Activated T-cell treated with anti-CD3 and anti-CD28 coated beads for 1 hour (primary cell): ENCODE measurements around the gene PPP4R2.
"Not testable (repeated sequence)": the region's sequence is repeated elsewhere in the genome, so short reads cannot be mapped to it uniquely, and the experiment has no call there.

ENCODE experiments used
- DNase-seq: peaks from one replicate; pipeline ENCODE4 v3.0.0-alpha.2; 2020; ENCODE audit warnings: low read depth

PPP4R2 gene

DNA sequence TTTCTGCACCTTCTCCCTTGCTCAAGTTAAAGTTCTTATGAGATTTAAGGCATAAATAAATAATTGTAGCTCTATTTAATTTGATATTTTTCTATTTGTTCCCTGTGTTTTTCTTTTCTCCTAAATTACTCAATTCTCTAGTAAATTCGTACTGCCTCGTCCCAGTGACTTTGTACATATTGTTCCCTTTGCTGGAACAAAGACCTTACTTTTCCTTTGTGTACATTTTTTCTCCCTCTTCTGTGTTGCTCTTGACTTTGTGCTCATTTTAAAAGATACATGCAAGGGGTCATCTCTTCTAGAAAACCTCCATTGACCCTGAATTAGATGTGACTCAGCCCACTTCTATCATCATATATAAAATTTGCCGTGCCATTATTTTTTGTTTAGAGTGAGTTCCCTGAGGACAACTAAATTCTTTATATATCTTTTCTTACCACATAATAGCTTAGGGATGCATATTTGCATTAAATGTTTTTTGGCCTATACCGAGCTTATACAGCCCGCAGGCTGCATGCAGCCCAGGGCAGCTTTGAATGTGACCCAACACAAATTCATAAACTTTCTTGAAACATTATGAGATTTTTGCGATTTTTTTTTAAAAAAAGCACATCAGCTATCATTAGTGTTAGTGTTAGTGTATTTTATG is 29.6 kb downstream of the PPP4R2 start:
- no peak for DNase-seq

DNA sequence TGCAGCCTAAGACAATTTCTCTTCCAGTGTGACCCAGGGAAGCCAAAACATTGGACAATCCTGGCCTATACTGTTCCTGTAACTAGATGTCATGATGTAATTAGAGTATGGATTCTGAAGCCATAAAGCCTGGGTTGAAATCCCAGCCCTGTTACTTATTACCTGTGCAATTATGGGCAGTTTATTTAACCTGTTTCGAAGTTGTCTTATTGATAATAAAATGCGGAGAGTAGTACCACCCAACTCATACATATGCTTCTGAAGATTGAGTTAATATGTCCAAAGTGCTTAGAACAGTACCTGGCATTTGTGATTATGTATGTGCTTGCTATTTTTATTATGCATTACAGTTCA is 30.1 kb downstream of the PPP4R2 start:
- no peak for DNase-seq

DNA sequence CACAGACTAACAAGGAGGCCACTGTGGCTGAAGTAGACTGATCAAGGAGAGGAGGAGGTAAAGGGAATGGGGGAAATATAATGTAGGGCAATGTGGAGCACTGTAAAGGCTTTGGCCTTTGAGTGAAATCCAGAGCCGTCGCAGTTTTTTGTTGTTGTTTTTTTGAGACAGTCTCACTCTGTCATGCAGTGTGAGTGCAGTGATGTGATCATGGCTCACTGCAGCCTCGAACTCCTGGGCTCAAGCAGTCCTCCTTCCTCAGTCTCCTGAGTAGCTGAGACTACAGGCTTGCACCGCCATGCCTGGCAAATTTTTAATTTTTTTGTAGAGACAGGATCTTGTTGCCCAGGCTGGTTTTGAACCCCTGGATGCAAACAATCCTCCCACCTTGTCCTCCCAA is 32.2 kb downstream of the PPP4R2 start:
- no peak for DNase-seq

DNA sequence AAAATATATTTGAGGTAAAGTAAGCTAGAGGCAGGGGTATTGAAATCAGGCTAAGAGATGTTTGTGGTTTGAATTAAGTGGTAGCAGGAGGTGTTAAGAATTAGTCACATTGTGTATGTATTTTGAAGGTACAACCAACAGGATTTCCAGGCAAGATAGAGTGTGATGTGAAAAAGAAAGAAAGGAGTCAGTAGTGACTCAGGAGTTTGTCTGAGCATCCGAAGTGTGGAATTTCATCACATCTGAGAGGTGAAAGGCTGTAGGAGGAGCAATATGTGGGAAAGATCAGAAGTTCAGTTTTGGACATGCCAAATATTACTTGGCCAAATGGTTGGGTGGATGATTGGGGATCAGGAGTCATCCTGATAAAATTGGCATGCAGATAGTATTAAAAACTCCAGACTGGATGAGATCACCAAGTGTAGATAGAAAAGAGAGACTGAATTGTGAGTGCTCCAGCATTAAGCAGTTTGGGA is 32.7 kb downstream of the PPP4R2 start:
- DNase-seq, result no peak

DNA sequence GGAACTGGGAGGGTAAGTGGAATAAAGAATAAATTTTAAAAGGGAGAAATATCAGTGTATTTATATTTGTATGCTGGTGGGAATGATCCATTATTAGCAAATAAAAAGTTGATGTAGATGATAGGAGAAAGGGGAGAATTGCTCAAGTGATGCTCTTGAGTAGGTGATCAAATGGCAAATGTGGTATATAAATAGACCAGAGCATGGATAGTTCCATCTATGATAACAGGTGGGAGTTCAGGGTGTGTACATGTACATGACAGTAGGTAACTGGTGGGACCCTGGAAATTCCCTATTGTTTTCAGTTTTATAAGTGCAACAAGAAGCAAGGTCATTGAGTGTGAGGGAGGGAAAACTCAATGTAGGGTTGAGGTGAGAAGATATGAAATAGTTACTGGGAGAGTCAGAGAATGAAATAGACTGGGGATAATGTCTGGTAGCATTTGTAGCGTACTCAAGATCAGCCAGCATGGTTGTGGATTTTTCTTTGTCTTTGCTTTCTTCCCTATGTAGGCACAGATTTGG is 33.5 kb downstream of the PPP4R2 start:
- DNase-seq, result no peak

DNA sequence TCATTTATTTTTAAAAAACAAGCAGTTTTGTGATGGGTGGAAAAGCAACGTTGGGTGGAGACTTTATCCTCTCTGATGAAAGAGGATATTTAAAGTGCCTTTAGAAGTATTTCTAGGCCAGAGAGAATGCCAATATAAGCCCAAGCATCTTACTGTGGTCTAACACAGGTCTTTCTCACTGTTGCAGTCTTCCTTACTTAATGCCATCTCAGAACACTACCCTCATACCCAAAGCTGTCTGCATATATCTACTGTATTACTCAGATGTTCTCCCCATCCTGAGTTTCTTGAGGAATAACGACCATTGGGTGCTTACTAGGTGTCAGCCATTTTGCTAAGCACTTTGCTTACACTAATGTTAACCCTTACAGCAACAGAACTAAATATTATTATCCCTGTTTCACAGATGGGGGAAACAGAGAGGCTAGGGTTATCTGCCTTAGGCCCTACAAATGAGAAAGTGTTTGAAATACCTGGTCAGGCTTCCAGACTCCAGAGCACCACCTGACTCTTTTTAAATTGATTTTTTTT is 35.0 kb downstream of the PPP4R2 start:
- DNase-seq, result no peak

DNA sequence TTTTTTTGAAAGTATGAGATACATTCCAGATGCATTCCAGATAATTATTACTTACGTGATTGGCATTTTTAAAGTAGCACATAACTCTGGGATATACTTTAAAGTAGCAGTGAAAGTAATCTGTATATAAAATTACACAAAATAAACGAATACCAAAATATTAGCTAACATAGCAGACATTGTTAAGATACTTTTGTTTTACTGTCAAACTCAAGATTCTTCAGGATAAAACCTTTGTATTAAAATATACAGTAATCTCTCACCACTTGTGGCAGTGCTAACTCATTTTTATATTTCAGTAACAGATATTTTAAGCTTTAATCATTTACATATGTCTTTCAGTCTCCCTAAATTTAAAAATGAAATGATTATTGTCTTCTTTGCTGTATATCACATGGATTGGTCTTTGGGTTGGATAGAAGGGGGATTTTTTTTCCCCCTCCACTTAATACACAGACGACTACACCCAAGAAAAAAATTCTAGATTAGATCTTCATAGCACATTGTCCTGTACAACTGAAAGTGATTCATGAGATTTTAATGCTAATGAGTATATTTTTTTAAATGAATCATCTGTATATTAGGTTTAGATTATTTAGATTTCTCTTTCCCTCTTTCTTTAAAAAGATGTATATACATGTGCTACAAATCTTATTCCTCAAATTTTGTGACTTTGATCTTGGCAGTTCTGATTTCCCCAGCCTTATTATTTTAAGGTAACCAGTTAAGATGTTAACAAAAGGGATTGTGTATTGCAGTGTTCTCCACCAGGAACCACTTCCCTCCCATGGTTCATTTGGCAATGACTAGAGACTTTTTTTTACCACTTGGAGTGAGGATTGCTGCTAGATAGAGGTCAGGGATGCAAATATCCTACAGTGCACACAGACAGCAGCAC is 40.3 kb downstream of the PPP4R2 start:
- no peak for DNase-seq

DNA sequence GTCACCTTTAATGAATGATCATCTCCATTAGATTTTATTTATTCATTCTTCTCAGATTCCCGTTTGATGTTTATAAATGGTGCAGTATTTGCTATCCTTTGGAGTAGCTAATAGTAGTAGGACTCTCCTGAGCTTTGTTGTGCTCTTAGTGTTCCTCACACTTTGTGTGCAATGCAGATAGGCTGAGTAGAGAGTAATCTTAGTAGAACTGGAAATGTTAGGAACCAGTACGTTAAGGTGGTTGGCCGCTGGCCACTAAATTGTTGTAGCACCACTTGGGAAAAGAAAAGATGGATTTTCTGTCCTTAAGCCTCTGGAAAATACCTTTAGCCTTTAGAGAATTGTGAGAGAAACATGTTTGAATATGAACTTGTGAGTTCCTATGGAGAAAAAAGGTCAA is 44.9 kb downstream of the PPP4R2 start:
- no peak for DNase-seq

DNA sequence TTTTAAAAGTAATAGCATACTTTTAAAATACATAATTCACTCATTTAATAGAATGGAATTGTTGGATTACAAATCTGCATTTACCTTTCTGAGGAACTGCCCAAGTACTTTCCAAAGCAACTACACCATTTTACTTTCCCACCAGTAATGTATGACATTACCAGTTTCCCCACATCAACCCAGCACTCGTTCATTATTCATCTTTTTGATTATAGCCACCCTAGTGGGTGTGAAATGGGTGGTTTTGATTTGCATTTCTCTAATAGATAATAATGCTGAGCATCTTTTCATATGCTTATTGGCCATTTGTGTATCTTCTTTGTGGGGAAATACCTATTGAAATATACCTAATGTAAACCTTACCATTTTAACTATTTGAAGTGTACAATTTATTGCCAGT is 46.8 kb downstream of the PPP4R2 start:
- no peak for DNase-seq

DNA sequence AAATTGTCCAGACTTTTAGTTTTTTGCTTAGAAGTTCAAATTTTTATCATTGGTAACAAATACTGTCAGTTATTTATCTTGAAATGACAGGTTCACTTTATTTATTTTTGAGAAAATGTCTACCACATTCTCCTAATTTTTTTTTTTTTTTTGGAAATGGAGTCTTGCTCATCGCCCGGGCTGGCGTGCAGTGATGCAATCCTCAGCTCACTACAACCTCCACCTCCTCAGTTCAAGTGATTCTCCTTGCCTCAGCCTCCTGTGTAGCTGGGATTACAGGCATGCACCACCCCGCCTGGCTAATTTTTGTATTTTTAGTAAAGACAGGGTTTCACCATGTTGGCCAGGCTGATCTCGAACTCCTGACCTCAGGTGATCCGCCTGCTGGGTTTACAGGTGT is 48.8 kb downstream of the PPP4R2 start:
- no peak for DNase-seq

DNA sequence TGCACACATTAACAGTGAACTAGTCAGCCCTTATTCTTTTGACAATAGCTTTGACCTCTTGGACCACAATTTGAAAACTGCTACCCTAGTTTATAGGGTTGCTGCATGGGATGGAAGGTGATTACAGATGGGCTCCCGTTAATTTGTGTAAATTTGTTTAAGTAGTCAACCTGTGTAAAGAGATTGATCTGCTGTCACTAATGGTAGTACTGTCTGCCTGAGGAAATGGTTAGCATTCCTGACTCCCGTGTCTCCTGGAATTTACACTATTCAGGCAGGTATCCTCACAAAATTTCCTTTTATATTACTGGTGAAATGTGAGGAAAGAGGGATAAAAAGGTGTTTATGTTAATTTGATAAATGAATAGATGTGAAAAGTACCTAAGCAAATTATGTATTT is 49.6 kb downstream of the PPP4R2 start:
- DNase-seq, result no peak

DNA sequence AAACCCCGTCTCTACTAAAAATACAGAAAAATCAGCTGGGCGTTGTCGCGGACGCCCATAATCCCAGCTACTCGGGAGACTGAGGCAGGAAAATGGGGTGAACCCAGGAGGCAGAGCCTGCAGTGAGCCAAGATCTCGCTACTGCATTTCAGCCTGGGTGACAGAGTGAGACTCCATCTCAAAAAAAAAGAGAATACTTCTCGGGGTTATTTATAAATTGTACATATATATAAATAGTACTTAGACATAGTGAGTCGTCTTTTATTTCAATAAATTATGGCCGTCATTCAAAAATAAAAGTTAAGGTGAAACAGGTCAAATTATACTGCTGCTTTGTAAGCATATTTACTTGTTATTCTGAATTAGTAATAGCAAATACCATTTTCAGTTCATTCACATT is 52.7 kb downstream of the PPP4R2 start:
- no peak for DNase-seq

DNA sequence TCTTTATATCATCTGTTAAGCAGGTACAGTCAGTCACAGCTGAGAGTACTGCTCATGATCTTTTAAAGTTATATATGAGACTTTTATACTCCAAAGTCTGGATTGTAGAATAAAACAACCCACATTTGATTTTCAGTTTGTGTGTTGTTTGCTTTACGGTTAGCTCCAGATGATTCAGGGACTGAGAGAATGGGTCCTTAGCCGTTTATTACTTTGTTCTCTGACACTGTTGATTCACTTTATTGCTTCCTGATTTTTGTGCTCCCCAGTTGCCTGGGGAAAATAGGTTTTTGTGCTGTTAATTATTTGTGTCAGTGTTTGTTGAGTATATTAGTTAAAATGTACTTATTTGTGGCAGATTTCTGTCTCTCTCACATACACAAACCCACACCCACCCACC is 56.2 kb downstream of the PPP4R2 start:
- DNase-seq, result no peak

DNA sequence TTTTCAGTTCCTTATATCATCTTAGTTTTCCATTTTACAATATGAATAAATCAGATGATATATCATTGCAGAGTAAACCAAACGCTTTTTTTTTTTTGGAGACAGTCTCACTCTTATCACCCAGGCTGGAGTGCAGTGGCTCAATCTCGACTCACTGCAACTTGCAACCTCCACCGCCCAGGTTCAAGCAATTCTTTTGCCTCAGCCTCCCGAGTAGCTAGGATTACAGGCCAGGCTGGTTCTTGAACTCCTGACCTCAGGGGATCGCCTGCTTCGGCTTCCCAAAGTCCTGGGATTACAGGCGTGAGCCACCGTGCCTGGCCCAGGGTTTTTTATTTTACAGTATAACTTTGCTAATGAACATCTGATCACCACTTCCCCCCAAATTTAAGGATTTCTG is 59.0 kb downstream of the PPP4R2 start:
- no peak for DNase-seq

DNA sequence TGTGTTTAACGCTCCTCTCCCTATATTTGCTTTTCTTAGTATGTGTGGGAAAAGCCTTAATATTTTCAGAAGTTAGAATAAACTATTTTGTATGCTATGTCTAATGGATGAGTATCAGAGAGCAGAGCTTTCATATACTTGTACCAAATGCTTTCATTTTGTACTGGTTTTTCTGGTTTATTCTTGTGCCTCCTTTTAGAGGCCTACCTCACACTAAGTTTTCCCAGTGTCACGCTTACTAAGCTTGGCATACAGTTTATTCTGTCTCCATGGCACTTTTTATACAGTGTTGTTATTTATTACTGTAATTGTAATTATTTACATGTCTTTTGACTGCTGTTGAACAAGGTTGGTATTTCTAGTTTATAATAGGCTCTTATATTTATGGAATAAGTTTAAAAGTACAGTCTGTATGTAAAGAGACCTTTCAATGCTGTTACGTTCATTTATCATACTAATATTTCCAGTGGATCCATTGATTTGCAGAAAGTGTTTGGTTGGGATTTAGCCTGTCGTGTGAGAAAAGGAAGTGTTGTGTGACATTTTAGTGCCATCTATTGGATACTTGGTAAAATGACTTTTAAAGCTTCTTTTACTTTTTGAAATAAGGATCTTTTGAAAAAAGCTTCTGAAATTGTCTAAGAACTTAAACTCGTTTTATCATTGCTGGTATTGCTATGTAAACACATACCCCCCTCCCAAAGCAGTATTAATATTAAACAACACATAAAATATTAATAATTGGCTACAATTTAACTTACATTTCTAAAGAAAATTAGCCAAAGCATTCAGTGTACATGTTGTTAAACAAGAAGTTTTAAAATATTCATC is 59.6 kb downstream of the PPP4R2 start:
- no peak for DNase-seq

DNA sequence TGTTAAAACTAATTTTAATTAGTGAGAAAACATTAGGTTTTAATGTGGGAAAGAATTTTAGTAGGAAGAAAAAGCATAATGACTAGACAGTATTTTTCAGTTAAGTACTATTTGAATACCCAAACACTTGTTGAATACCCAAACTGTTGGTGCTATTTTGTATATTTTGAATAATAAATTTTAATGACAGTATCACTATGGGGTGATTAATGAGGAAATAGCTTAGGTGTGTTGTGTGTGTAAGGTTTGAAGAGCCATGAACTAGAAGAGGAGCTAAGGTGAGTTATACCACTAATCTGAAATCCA is 60.2 kb downstream of the PPP4R2 start:
- DNase-seq, result no peak

DNA sequence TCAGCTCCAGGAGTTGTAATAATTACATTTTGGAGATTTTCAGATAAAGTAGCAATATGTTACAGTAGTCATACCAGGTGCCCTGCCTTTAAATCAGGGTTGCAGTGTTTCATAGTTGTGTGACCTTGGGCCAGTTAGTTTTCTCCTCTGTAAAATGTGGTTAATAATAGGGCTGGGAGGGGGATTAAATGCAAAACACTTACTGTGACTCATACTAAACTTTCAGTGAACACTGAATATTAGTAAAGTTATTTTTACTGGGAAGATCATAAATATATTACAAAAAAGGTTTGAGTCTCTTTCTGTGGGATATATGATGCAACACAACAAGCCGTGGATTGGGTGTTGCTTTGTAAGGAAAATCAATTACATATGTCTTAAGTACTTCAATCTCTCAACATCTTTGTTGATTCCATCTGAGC is 63.7 kb downstream of the PPP4R2 start:
- DNase-seq, result no peak

DNA sequence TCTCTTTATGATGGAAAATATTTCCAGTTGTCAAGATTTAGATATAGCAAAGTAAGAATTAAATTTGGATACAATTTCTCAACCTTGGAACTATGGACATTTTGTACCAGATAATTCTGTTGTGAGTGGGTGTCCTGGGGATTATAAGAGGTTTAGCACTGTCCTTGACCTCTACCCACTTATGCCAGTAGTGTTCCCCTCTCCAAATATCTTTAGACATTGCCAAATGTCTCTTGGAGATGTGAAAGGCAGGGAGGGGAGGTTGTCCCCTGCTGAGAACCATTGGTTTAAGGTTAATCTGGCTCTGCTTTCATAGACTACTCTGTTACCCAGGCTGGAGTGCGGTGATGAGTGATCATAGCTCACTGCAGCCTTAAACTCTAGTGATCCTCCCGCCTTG is 64.8 kb downstream of the PPP4R2 start, which contains the start of gene EBLN2:
TSS of gene EBLN2 (plus strand) at position 244 of the 400 bp plus-strand sequence. CDS start 423 bp downstream, outside the sequence.
- DNase-seq, result no peak

DNA sequence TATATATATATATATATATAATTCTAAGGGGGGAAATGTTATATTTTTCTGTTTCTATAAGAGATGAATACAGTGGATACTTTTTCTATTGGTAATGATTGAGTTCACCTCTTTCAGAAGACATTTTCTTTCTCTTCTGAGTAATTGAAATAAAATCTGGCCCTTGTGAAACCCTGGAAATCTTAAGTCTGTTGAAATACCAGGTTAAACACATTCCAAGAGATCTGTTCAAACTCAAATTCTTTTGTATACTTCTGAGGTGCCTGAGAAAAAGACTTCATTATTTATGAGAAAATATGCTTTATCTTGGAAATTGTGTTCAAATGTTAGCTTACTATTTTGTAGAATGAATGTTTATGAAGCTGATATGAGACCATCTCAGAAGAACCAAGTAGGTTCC is 69.6 kb downstream of the PPP4R2 start:
- not testable (repeated sequence) for DNase-seq

DNA sequence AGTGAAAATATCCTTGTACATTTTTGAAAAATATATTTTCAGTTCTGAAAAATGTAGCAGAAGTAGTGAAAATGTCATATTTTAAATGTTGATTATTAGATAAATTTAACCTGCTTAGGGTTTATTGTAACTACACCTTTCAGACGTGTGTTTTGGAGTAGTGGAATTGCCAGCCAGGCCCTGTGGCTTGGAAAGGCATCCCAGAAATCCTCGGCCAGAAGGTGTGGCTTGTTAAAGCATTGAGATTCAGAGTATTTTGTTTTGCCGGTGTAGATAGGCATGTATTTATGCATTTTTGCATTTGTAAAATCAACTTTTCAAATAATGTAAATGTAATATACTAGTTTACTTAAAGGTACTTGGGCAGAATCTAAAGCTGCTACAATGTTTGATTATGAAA is 71.8 kb downstream of the PPP4R2 start:
- DNase-seq, result no peak

DNA sequence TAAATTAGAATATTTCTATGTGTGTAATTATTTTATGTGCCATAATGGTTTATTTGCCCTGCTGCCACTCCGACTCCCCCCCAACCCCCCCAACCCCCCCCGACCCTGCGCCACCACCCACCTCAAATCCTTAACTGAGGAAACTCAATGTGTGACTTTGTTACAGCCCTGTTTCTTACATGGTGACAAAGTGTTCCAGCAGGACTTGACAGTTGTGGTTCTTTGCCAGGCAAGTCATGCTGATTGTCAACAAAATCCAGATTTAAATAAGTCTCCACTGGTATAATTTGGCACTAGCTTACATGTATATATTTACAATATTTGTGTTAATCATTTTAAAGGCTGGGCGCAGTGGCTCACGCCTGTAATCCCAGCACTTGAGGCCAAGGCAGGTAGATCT is 72.6 kb downstream of the PPP4R2 start:
- no peak for DNase-seq

DNA sequence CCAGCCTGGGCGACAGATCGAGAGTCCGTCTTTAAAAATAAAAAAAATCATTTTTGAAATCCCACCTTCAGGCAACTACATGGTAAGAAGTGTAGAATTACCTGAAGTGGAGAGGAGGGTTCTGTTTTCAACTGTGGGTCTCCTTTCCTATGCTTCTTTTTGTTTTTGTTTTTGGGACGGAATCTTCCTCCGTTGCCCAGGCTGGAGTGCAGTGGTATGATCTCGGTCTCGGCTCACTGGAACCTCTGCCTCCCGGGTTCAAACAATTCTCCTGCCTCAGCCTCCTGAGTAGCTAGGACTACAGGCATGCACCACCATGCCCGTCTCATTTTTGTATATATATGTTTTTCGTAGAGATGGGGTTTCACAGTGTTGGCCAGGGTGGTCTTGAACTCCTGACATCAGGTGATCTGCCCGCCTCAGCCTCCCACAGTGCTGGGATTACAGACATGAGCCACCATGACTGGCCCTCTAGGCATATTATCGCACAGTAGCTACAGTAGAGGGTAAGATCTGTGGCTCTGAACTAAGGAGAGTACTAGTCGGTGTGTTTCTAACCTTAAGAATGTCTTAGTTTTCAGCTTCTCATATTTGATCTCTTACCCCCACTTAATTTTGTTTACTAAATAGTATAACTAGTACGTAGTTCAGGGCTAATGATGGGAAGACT is 73.3 kb downstream of the PPP4R2 start:
- no peak for DNase-seq
